ENCODE data around the gene CTSF. TPM values are rescaled to one million over a fixed set of nuclear protein-coding genes. Genes with fewer than 3 reads are reported as not detected.
"Not testable (repeated sequence)": the region's sequence is repeated elsewhere in the genome, so short reads cannot be mapped to it uniquely, and the experiment has no call there.

Gene CTSF
- total RNA-seq, 1 donor from 2014 or later, result 0.68 TPM

GRCh38 chr11:66598993-66599392, 30.6 kb upstream of the CTSF start:
- Mint-ChIP-seq H3K27ac (no peak overlapping the region), H3K4me1 (peaks cover 12% of the 10 kb centered on the region), H3K36me3 (ENCODE audit: low read depth) (peaks cover 10% of the 10 kb centered on the region), H3K9me3 (no peaks in the 10 kb centered on the region), H3K4me3 (no peak overlapping the region), H3K27me3 (no peaks in the 10 kb centered on the region)
- no peak for DNase-seq
- intact Hi-C loops (cut with micrococcal nuclease), result no loop called here

- H3K36me3 Mint-ChIP-seq (ENCODE audit: low read depth), result peaks cover 5% of the 10 kb centered on the region
- intact Hi-C loops (cut with micrococcal nuclease), result no loop called here
- no peak for DNase-seq
- H3K4me3 Mint-ChIP-seq, result peak overlapping the region; percentile 48
- no peaks in the 10 kb centered on the region for H3K27me3 Mint-ChIP-seq
- peaks cover 21% of the 10 kb centered on the region for H3K4me1 Mint-ChIP-seq
- no peaks in the 10 kb centered on the region for H3K9me3 Mint-ChIP-seq
- H3K27ac Mint-ChIP-seq, result peak overlapping the region; percentile 52
Observed at GRCh38 chr11:66595245-66595904, 27.0 kb upstream of the CTSF start.

- Mint-ChIP-seq H3K36me3 (ENCODE audit: low read depth) (peaks cover 3% of the 10 kb centered on the region), H3K9me3 (no peaks in the 10 kb centered on the region), H3K4me3 (peak overlapping the region; percentile 99), H3K27me3 (no peaks in the 10 kb centered on the region), H3K27ac (peak overlapping the region; percentile 97), H3K4me1 (peaks cover 21% of the 10 kb centered on the region)
- DNase-seq, result no peak
- intact Hi-C loops (cut with micrococcal nuclease), result loop anchor here (1.0 to 2.0 kb wide), 4 partner anchors 23 to 85 kb away; partner anchors contain the start of genes ACTN3, RBM14, RBM4 and ZDHHC24
Observed at GRCh38 chr11:66593650-66594049, 25.2 kb upstream of the CTSF start.

- Mint-ChIP-seq H3K27ac (peak overlapping the region; percentile 97), H3K36me3 (ENCODE audit: low read depth) (peaks cover 3% of the 10 kb centered on the region), H3K4me1 (peaks cover 21% of the 10 kb centered on the region), H3K4me3 (peak overlapping the region; percentile 99), H3K9me3 (no peaks in the 10 kb centered on the region), H3K27me3 (no peaks in the 10 kb centered on the region)
- intact Hi-C loops (cut with micrococcal nuclease), result loop anchor here (1.0 to 2.0 kb wide), 4 partner anchors 23 to 85 kb away; partner anchors contain the start of genes ACTN3, RBM14, RBM4 and ZDHHC24
- DNase-seq, result no peak
Observed at GRCh38 chr11:66593303-66593635, 24.9 kb upstream of the CTSF start.

GRCh38 chr11:66592457-66593302, 24.3 kb upstream of the CTSF start, which contains the start of the genes CCDC87 and CCS:
TSS of gene CCDC87 (minus strand) at chr11:66593063. CDS start at chr11:66593015, 48 bp downstream.
TSS of gene CCS (plus strand) at chr11:66593185. CDS start at chr11:66593262, 77 bp downstream.
- peaks cover 21% of the 10 kb centered on the region for H3K4me1 Mint-ChIP-seq
- peaks cover 3% of the 10 kb centered on the region for H3K36me3 Mint-ChIP-seq (ENCODE audit: low read depth)
- peak within 1 kb of the TSS; percentile 99 for H3K4me3 Mint-ChIP-seq
- intact Hi-C loops (cut with micrococcal nuclease), result loop anchor here (1.0 to 2.0 kb wide), 4 partner anchors 24 to 86 kb away; partner anchors contain the start of genes ACTN3, RBM14, RBM4 and ZDHHC24
- no peaks in the 10 kb centered on the region for H3K27me3 Mint-ChIP-seq
- H3K9me3 Mint-ChIP-seq, result no peaks in the 10 kb centered on the region
- peak; percentile 99 for DNase-seq
- peak within 1 kb of the TSS; percentile 97 for H3K27ac Mint-ChIP-seq

GRCh38 chr11:66591175-66591574, 22.8 kb upstream of the CTSF start:
- no peak overlapping the region for H3K27ac Mint-ChIP-seq
- no peaks in the 10 kb centered on the region for H3K9me3 Mint-ChIP-seq
- intact Hi-C loops (cut with micrococcal nuclease), result no loop called here
- peaks cover 21% of the 10 kb centered on the region for H3K4me1 Mint-ChIP-seq
- H3K27me3 Mint-ChIP-seq, result no peaks in the 10 kb centered on the region
- DNase-seq, result no peak
- H3K36me3 Mint-ChIP-seq (ENCODE audit: low read depth), result peaks cover 3% of the 10 kb centered on the region
- no peak overlapping the region for H3K4me3 Mint-ChIP-seq

GRCh38 chr11:66589996-66590675, 21.7 kb upstream of the CTSF start:
- H3K9me3 Mint-ChIP-seq, result no peaks in the 10 kb centered on the region
- intact Hi-C loops (cut with micrococcal nuclease), result no loop called here

GRCh38 chr11:66589315-66589714, 20.9 kb upstream of the CTSF start:
- intact Hi-C loops (cut with micrococcal nuclease); H3K9me3 Mint-ChIP-seq; H3K4me3 Mint-ChIP-seq; H3K36me3 Mint-ChIP-seq (ENCODE audit: low read depth); H3K27ac Mint-ChIP-seq; DNase-seq; H3K4me1 Mint-ChIP-seq; H3K27me3 Mint-ChIP-seq: not testable (repeated sequence)

More at GRCh38 chr11:66589996-66590675, 21.7 kb upstream of the CTSF start:
- DNase-seq, result no peak
- no peaks in the 10 kb centered on the region for H3K27me3 Mint-ChIP-seq
- H3K4me3 Mint-ChIP-seq, result no peak overlapping the region
- H3K36me3 Mint-ChIP-seq (ENCODE audit: low read depth), result peaks cover 3% of the 10 kb centered on the region
- no peak overlapping the region for H3K27ac Mint-ChIP-seq
- H3K4me1 Mint-ChIP-seq, result peaks cover 15% of the 10 kb centered on the region

GRCh38 chr11:66586136-66586535, 17.7 kb upstream of the CTSF start:
- Mint-ChIP-seq H3K27ac (no peak overlapping the region), H3K27me3 (no peaks in the 10 kb centered on the region), H3K36me3 (ENCODE audit: low read depth) (no peaks in the 10 kb centered on the region), H3K4me1 (no peaks in the 10 kb centered on the region), H3K9me3 (no peaks in the 10 kb centered on the region), H3K4me3 (no peak overlapping the region)
- DNase-seq, result no peak
- intact Hi-C loops (cut with micrococcal nuclease), result no loop called here

GRCh38 chr11:66585447-66585846, 17.0 kb upstream of the CTSF start:
- H3K36me3 Mint-ChIP-seq (ENCODE audit: low read depth); H3K4me3 Mint-ChIP-seq: not testable (repeated sequence)

GRCh38 chr11:66582565-66583147, 14.2 kb upstream of the CTSF start:
- H3K9me3 Mint-ChIP-seq; H3K27ac Mint-ChIP-seq; H3K4me3 Mint-ChIP-seq; H3K27me3 Mint-ChIP-seq; DNase-seq; intact Hi-C loops (cut with micrococcal nuclease); H3K36me3 Mint-ChIP-seq (ENCODE audit: low read depth): not testable (repeated sequence)
- peaks cover 11% of the 10 kb centered on the region for H3K4me1 Mint-ChIP-seq

More at GRCh38 chr11:66585447-66585846, 17.0 kb upstream of the CTSF start:
- H3K4me1 Mint-ChIP-seq; H3K27ac Mint-ChIP-seq; intact Hi-C loops (cut with micrococcal nuclease); H3K9me3 Mint-ChIP-seq; DNase-seq; H3K27me3 Mint-ChIP-seq: not testable (repeated sequence)

- Mint-ChIP-seq H3K9me3 (no peaks in the 10 kb centered on the region), H3K4me1 (peaks cover 11% of the 10 kb centered on the region), H3K4me3 (no peak overlapping the region), H3K27ac (no peak overlapping the region), H3K36me3 (ENCODE audit: low read depth) (no peaks in the 10 kb centered on the region), H3K27me3 (peaks cover 8% of the 10 kb centered on the region)
- intact Hi-C loops (cut with micrococcal nuclease), result no loop called here
- no peak for DNase-seq
Observed at GRCh38 chr11:66581261-66581660, 12.9 kb upstream of the CTSF start.

- H3K36me3 Mint-ChIP-seq (ENCODE audit: low read depth), result no peaks in the 10 kb centered on the region
- H3K9me3 Mint-ChIP-seq, result no peaks in the 10 kb centered on the region
- no peak overlapping the region for H3K4me3 Mint-ChIP-seq
- no peak overlapping the region for H3K27ac Mint-ChIP-seq
- DNase-seq, result no peak
- peaks cover 9% of the 10 kb centered on the region for H3K27me3 Mint-ChIP-seq
- H3K4me1 Mint-ChIP-seq, result peaks cover 11% of the 10 kb centered on the region
- intact Hi-C loops (cut with micrococcal nuclease), result no loop called here
Observed at GRCh38 chr11:66580803-66581202, 12.4 kb upstream of the CTSF start.
